Rectal smooth muscle tissue (tissue), 1 donor: Measurements from ENCODE around the gene URM1.

Experiments used
- H3K27ac ChIP-seq: one replicate; pipeline ENCODE4 v1.7.0; 2013; ENCODE audit warnings: low read depth, low read length, inconsistent platforms
- H3K27me3 ChIP-seq: one replicate; pipeline ENCODE4 v1.7.0; 2013; ENCODE audit warnings: low read length; ENCODE audit not compliant: control insufficient read depth, insufficient read depth
- H3K36me3 ChIP-seq: one replicate; pipeline ENCODE4 v1.7.0; 2013; ENCODE audit warnings: low read length; ENCODE audit not compliant: control insufficient read depth, insufficient read depth
- H3K4me1 ChIP-seq: one replicate; pipeline ENCODE4 v1.7.0; 2013; ENCODE audit warnings: low read length; ENCODE audit not compliant: control insufficient read depth, insufficient read depth
- H3K4me3 ChIP-seq: one replicate; pipeline ENCODE4 v1.7.0; 2013; ENCODE audit warnings: low read length
- H3K9ac ChIP-seq: one replicate; pipeline ENCODE4 v1.7.0; 2013; ENCODE audit warnings: low read length

URM1 gene

GRCh38 chr9:128375865-128376264 lies 4.7 kb downstream of the URM1 start:
- peaks cover 8% of the 10 kb centered on the region for H3K36me3 ChIP-seq

GRCh38 chr9:128382261-128382660 lies 11.1 kb downstream of the URM1 start:
- H3K27ac ChIP-seq: no peak overlapping the region
- no peaks in the 10 kb centered on the region for H3K27me3 ChIP-seq
- H3K4me1 ChIP-seq: no peaks in the 10 kb centered on the region
- H3K9ac ChIP-seq: no peak overlapping the region
- peaks cover 8% of the 10 kb centered on the region for H3K36me3 ChIP-seq
- no peak overlapping the region for H3K4me3 ChIP-seq

More at GRCh38 chr9:128375865-128376264, 4.7 kb downstream of the URM1 start:
- Histone ChIP-seq H3K27me3 (no peaks in the 10 kb centered on the region), H3K9ac (no peak overlapping the region), H3K27ac (no peak overlapping the region), H3K4me3 (no peak overlapping the region), H3K4me1 (peaks cover 9% of the 10 kb centered on the region)

GRCh38 chr9:128383007-128383753 lies 12.0 kb downstream of the URM1 start:
- Histone ChIP-seq H3K9ac (no peak overlapping the region), H3K4me1 (no peaks in the 10 kb centered on the region), H3K36me3 (peaks cover 11% of the 10 kb centered on the region), H3K27me3 (no peaks in the 10 kb centered on the region), H3K27ac (no peak overlapping the region), H3K4me3 (no peak overlapping the region)

- no peak overlapping the region for H3K4me3 ChIP-seq
- no peaks in the 10 kb centered on the region for H3K27me3 ChIP-seq
- H3K36me3 ChIP-seq: peaks cover 17% of the 10 kb centered on the region
- no peak overlapping the region for H3K9ac ChIP-seq
- no peak overlapping the region for H3K27ac ChIP-seq
- H3K4me1 ChIP-seq: no peaks in the 10 kb centered on the region
Observed at GRCh38 chr9:128383791-128384190, 12.6 kb downstream of the URM1 start.

GRCh38 chr9:128384801-128385495 lies 13.8 kb downstream of the URM1 start:
- Histone ChIP-seq H3K4me3 (no peak overlapping the region), H3K36me3 (peaks cover 19% of the 10 kb centered on the region), H3K27ac (no peak overlapping the region), H3K4me1 (no peaks in the 10 kb centered on the region), H3K27me3 (no peaks in the 10 kb centered on the region), H3K9ac (no peak overlapping the region)

- Histone ChIP-seq H3K27ac (no peak overlapping the region), H3K9ac (no peak overlapping the region), H3K4me3 (no peak overlapping the region), H3K4me1 (no peaks in the 10 kb centered on the region), H3K27me3 (no peaks in the 10 kb centered on the region), H3K36me3 (peaks cover 17% of the 10 kb centered on the region)
Observed at GRCh38 chr9:128385496-128386460, 14.6 kb downstream of the URM1 start.

GRCh38 chr9:128388150-128388549 lies 17.0 kb downstream of the URM1 start:
- Histone ChIP-seq H3K4me1 (no peaks in the 10 kb centered on the region), H3K9ac (no peak overlapping the region), H3K27ac (no peak overlapping the region), H3K36me3 (peaks cover 17% of the 10 kb centered on the region), H3K27me3 (no peaks in the 10 kb centered on the region), H3K4me3 (no peak overlapping the region)

GRCh38 chr9:128389395-128390149 lies 18.4 kb downstream of the URM1 start:
- Histone ChIP-seq H3K4me1 (no peaks in the 10 kb centered on the region), H3K36me3 (peaks cover 17% of the 10 kb centered on the region), H3K4me3 (no peak overlapping the region), H3K27ac (no peak overlapping the region), H3K27me3 (no peaks in the 10 kb centered on the region), H3K9ac (no peak overlapping the region)

- Histone ChIP-seq H3K4me1 (no peaks in the 10 kb centered on the region), H3K27me3 (no peaks in the 10 kb centered on the region), H3K9ac (no peak overlapping the region), H3K36me3 (peaks cover 17% of the 10 kb centered on the region), H3K4me3 (no peak overlapping the region), H3K27ac (no peak overlapping the region)
Observed at GRCh38 chr9:128390150-128390812, 19.1 kb downstream of the URM1 start.

GRCh38 chr9:128390813-128391711 lies 19.9 kb downstream of the URM1 start:
- Histone ChIP-seq H3K27me3 (no peaks in the 10 kb centered on the region), H3K36me3 (peaks cover 17% of the 10 kb centered on the region), H3K4me1 (no peaks in the 10 kb centered on the region), H3K9ac (no peak overlapping the region), H3K4me3 (no peak overlapping the region), H3K27ac (no peak overlapping the region)

GRCh38 chr9:128391956-128392301 lies 20.8 kb downstream of the URM1 start:
- Histone ChIP-seq H3K27ac (no peak overlapping the region), H3K36me3 (peaks cover 17% of the 10 kb centered on the region), H3K4me1 (no peaks in the 10 kb centered on the region), H3K9ac (no peak overlapping the region), H3K4me3 (no peak overlapping the region), H3K27me3 (peaks cover 1% of the 10 kb centered on the region)
